SK-N-SH (cell line): ENCODE data around the gene NANOGP8. TPM values are rescaled to one million over a fixed set of nuclear protein-coding genes. Genes with fewer than 3 reads are reported as not detected.
A peak's percentile ranks its signal among the peaks of the same experiment; 100 is the strongest.

Experiments used
- CTCF ChIA-PET: fragments of 300-600, 350-600 bp; formaldehyde crosslinking; extraction: SDS; loops from one replicate; lab custom pipeline; 2021; lab: Yijun Ruan, JAX
- POLR2A ChIA-PET: fragments of 350-600 bp; sonication (Branson Sonifier 250); formaldehyde crosslinking; extraction: SDS; loops from one replicate; lab custom pipeline; 2020; ENCODE audit warnings: antibody characterized with exemption, inconsistent platforms; lab: Yijun Ruan, JAX
- DNase-seq: peaks from one replicate; pipeline ENCODE4 v3.0.0; 2012
- H2AFZ ChIP-seq: fragments of 200-600 bp; sonication (generic); 2 replicates; pipeline ENCODE4 v1.8.1; 2016; ENCODE audit warnings: antibody characterized with exemption, mild to moderate bottlenecking, low read depth
- H3F3A ChIP-seq: fragments of 200-600 bp; sonication (generic); replicated peaks from 2 replicates; pipeline ENCODE3; 2016; ENCODE audit warnings: antibody characterized with exemption, mild to moderate bottlenecking; ENCODE audit not compliant: insufficient read depth
- H3K27ac ChIP-seq, 2 experiments: fragments of 200-500 bp in 1 of 2; fragments of 200-600 bp in 1 of 2; sonication (Bioruptor generic) in 1 of 2; sonication (generic), shearing (Covaris generic) in 1 of 2; 2 replicates each; pipeline versions ENCODE4 v1.5.1 to v1.6.1; 2014 to 2016; ENCODE audit warnings: low read depth in 2 of 2, inconsistent platforms in 1 of 2, low read length in 1 of 2, mild to moderate bottlenecking in 1 of 2, mixed read lengths in 1 of 2
- H3K27me3 ChIP-seq: fragments of 200-600 bp; sonication (generic), shearing (Covaris generic); 2 replicates; pipeline ENCODE4 v1.6.1; 2016; ENCODE audit warnings: mixed run types; ENCODE audit not compliant: insufficient read depth
- H3K36me3 ChIP-seq, 2 experiments: fragments of 200-500 bp in 1 of 2; fragments of 200-600 bp in 1 of 2; sonication (Bioruptor generic) in 1 of 2; sonication (generic) in 1 of 2; replicated peaks in 1 of 2; 2 replicates each; pipeline versions ENCODE3 to v1.5.1; 2014 to 2016; ENCODE audit warnings: low read length in 1 of 2, mild to moderate bottlenecking in 1 of 2; ENCODE audit not compliant: insufficient read depth in 2 of 2, control insufficient read depth in 1 of 2
- H3K4me1 ChIP-seq, 2 experiments: fragments of 200-500 bp in 1 of 2; fragments of 200-600 bp in 1 of 2; sonication (Bioruptor generic) in 1 of 2; sonication (generic), shearing (Covaris generic) in 1 of 2; 2 replicates each; pipeline versions ENCODE4 v1.5.1 to v1.6.1; 2014 to 2016; ENCODE audit warnings: low read depth in 1 of 2, low read length in 1 of 2, mixed run types in 1 of 2; ENCODE audit not compliant: insufficient read depth in 2 of 2, control insufficient read depth in 1 of 2
- H3K4me2 ChIP-seq: fragments of 200-600 bp; sonication (generic), shearing (Covaris generic); 2 replicates; pipeline ENCODE4 v1.6.1; 2017; ENCODE audit warnings: mixed run types
- H3K4me3 ChIP-seq, 2 experiments: fragments of 200-500 bp in 1 of 2; fragments of 200-600 bp in 1 of 2; sonication (Bioruptor generic) in 1 of 2; sonication (generic), shearing (Covaris generic) in 1 of 2; 2 replicates each; pipeline versions ENCODE4 v1.5.1 to v1.8.1; 2014 to 2016; ENCODE audit warnings: low read depth in 2 of 2, inconsistent platforms in 1 of 2, low read length in 1 of 2, mild to moderate bottlenecking in 1 of 2, mixed read lengths in 1 of 2, moderate library complexity in 1 of 2
- H3K79me2 ChIP-seq: fragments of 200-600 bp; sonication (generic); 2 replicates; pipeline ENCODE4 v1.8.1; 2017; ENCODE audit warnings: mild to moderate bottlenecking; ENCODE audit not compliant: insufficient read depth
- H3K9ac ChIP-seq: fragments of 200-600 bp; sonication (generic); 2 replicates; pipeline ENCODE4 v1.6.1; 2017; ENCODE audit warnings: mixed run types
- H3K9me2 ChIP-seq: fragments of 200-600 bp; sonication (generic); 2 replicates; pipeline ENCODE4 v1.6.1; 2017; ENCODE audit warnings: mixed run types
- H3K9me3 ChIP-seq: fragments of 200-600 bp; sonication (generic); 2 replicates; pipeline ENCODE4 v1.6.1; 2017; ENCODE audit warnings: mixed run types, mild to moderate bottlenecking, moderate library complexity
- H4K20me1 ChIP-seq: fragments of 200-600 bp; sonication (generic); 2 replicates; pipeline ENCODE4 v1.6.1; 2017; ENCODE audit warnings: mild to moderate bottlenecking, mixed run types; ENCODE audit not compliant: insufficient read depth
- IRF3 ChIP-seq: fragments of 150-350 bp; IDR thresholded peaks from 2 replicates; pipeline ENCODE4 v1.6.1; 2016; ENCODE audit warnings: mild to moderate bottlenecking, low read depth, low read length
- TCF12 ChIP-seq: IDR thresholded peaks from 2 replicates; pipeline ENCODE4 v1.4.0; 2012
- WGBS: methylation state at CpG from one replicate; pipeline ENCODE4 v1.1.6; 2017; ENCODE audit warnings: low lambda C conversion rate; 5-methylcytosine and 5-hydroxymethylcytosine counted together
- polyA plus RNA-seq, 3 experiments: library from polyadenylated mRNA; depleted of rRNA; stranded (reverse); fragments of >200 nt; gene quantifications; 2 replicates each; pipeline ENCODE4 v1.2.3, GENCODE V29; 2012

The NANOGP8 gene
- polyA plus RNA-seq, 1 of the 3 experiments (the other 2 are of a cell fraction) = not detected

- no peaks in the 10 kb centered on the region for H4K20me1 ChIP-seq
- 49% methylated on average over 6 of the region's 6 CpGs for WGBS
- H3K9me3 ChIP-seq = no peaks in the 10 kb centered on the region
- no peak overlapping the region for H3K4me2 ChIP-seq
- peaks cover 3% of the 10 kb centered on the region for H3F3A ChIP-seq
- no peaks in the 10 kb centered on the region for H3K9me2 ChIP-seq
- no peak overlapping the region for H3K27ac ChIP-seq
- H3K4me1 ChIP-seq = peaks cover 0 to 5% of the 10 kb centered on the region in 2 experiments; a peak in 1 of 4 replicates
- no peak overlapping the region for H3K4me3 ChIP-seq
- POLR2A ChIA-PET = no interaction called here
- TF ChIP-seq TCF12 (peak; percentile 9; the same call in 1 of the 2 replicates), IRF3 (no peak)
- TF ChIP-seq, all 33 proteins: peak for 1
- CTCF ChIA-PET = no interaction called here
- H2AFZ ChIP-seq = no peak overlapping the region
- no peak for DNase-seq
- no peak overlapping the region for H3K9ac ChIP-seq
- H3K79me2 ChIP-seq = no peaks in the 10 kb centered on the region
- no peaks in the 10 kb centered on the region for H3K27me3 ChIP-seq
- no peaks in the 10 kb centered on the region for H3K36me3 ChIP-seq
Measured at GRCh38 chr15:35038626-35039451, 46.3 kb downstream of the NANOGP8 start.

Other genes with a start within 250 kb of the NANOGP8 start
- gene AQR, start 115.6 kb downstream of the NANOGP8 start, polyA plus RNA-seq (2012; rRNA removed) = 11.6 and 19.6 TPM in 2 replicates
- 3.8 and 5.3 TPM in 2 replicates for gene ZNF770, start 97.0 kb downstream of the NANOGP8 start, polyA plus RNA-seq (2012; rRNA removed)